Liver (tissue), 9 donors: Measurements from ENCODE around the gene GASK1B. TPM values are rescaled to one million over a fixed set of nuclear protein-coding genes. Genes with fewer than 3 reads are reported as not detected.

Experiments used
- DNase-seq: peaks from one replicate; pipeline ENCODE4 v3.0.0-alpha.2; 2017; ENCODE audit warnings: low spot score
- H3K27ac ChIP-seq, 2 donors: one replicate each; pipeline ENCODE4 v1.7.0; 2013; ENCODE audit warnings: inconsistent platforms in 2 of 2, low read length in 2 of 2, control low read depth in 1 of 2, low read depth in 1 of 2, mild to moderate bottlenecking in 1 of 2
- H3K27me3 ChIP-seq, 4 donors: one replicate each; pipeline versions ENCODE4 v1.6.1 to v1.7.0; 2013; ENCODE audit warnings: low read length in 3 of 4, inconsistent platforms in 1 of 4, mild to moderate bottlenecking in 1 of 4, moderate library complexity in 1 of 4; ENCODE audit not compliant: control insufficient read depth in 4 of 4, insufficient read depth in 4 of 4
- H3K36me3 ChIP-seq, 4 donors: one replicate each; pipeline versions ENCODE4 v1.6.1 to v1.7.0; 2013; ENCODE audit warnings: low read length in 3 of 4, mild to moderate bottlenecking in 3 of 4, low read depth in 1 of 4, moderate library complexity in 1 of 4; ENCODE audit not compliant: control insufficient read depth in 4 of 4, insufficient read depth in 3 of 4
- H3K4me1 ChIP-seq, 4 donors: one replicate each; pipeline versions ENCODE4 v1.6.1 to v1.7.0; 2013; ENCODE audit warnings: low read length in 3 of 4, mild to moderate bottlenecking in 3 of 4, moderate library complexity in 1 of 4; ENCODE audit not compliant: control insufficient read depth in 4 of 4, insufficient read depth in 4 of 4
- H3K4me3 ChIP-seq, 3 donors: one replicate each; pipeline versions ENCODE4 v1.6.1 to v1.7.0; 2013; ENCODE audit warnings: low read length in 3 of 3, control low read depth in 1 of 3, low read depth in 1 of 3, mild to moderate bottlenecking in 1 of 3
- H3K9ac ChIP-seq, 2 donors: one replicate each; pipeline ENCODE4 v1.7.0; 2013; ENCODE audit warnings: low read length in 2 of 2, mild to moderate bottlenecking in 2 of 2, moderate library complexity in 2 of 2, control low read depth in 1 of 2, low read depth in 1 of 2
- H3K9me3 ChIP-seq, 4 donors: one replicate each; pipeline versions ENCODE4 v1.6.1 to v1.7.0; 2013; ENCODE audit warnings: low read length in 3 of 4; ENCODE audit not compliant: control insufficient read depth in 4 of 4
- EGR1 ChIP-seq, 2 donors: IDR thresholded peaks; 2 replicates each; pipeline ENCODE4 v1.6.1; 2016 to 2018; ENCODE audit warnings: antibody characterized with exemption in 2 of 2, low read depth in 2 of 2
- FOXA1 ChIP-seq: IDR thresholded peaks from 2 replicates; pipeline ENCODE4 v1.6.1; 2016; ENCODE audit warnings: antibody characterized with exemption
- FOXA2 ChIP-seq: IDR thresholded peaks from 2 replicates; pipeline ENCODE4 v1.6.1; 2016; ENCODE audit warnings: antibody characterized with exemption
- GABPA ChIP-seq, 2 donors: IDR thresholded peaks in 1 of 2; conservative IDR thresholded peaks in 1 of 2; 2 replicates each; pipeline ENCODE4 v1.6.1; 2016; ENCODE audit warnings: antibody characterized with exemption in 2 of 2, mild to moderate bottlenecking in 1 of 2, moderate library complexity in 1 of 2
- HNF4A ChIP-seq, 2 donors: conservative IDR thresholded peaks; 2 replicates each; pipeline ENCODE4 v1.6.1; 2016; ENCODE audit warnings: antibody characterized with exemption in 2 of 2, mild to moderate bottlenecking in 2 of 2
- HNF4G ChIP-seq: IDR thresholded peaks from 2 replicates; pipeline ENCODE4 v1.6.1; 2016; ENCODE audit warnings: antibody characterized with exemption
- JUND ChIP-seq, 2 donors: IDR thresholded peaks; 2 replicates each; pipeline ENCODE4 v1.6.1; 2016; ENCODE audit warnings: antibody characterized with exemption in 2 of 2
- NR2F2 ChIP-seq: IDR thresholded peaks from 2 replicates; pipeline ENCODE4 v1.6.1; 2016; ENCODE audit warnings: antibody characterized with exemption
- RAD21 ChIP-seq, 2 donors: IDR thresholded peaks; 2 replicates each; pipeline ENCODE4 v1.6.1; 2016; ENCODE audit warnings: antibody characterized with exemption in 2 of 2, mild to moderate bottlenecking in 2 of 2
- REST ChIP-seq: IDR thresholded peaks from 2 replicates; pipeline ENCODE4 v1.6.1; 2016; ENCODE audit warnings: antibody characterized with exemption, mild to moderate bottlenecking
- SP1 ChIP-seq: IDR thresholded peaks from 2 replicates; pipeline ENCODE4 v1.6.1; 2018; ENCODE audit warnings: antibody characterized with exemption, mild to moderate bottlenecking
- TAF1 ChIP-seq: conservative IDR thresholded peaks from 2 replicates; pipeline ENCODE4 v1.6.1; 2016; ENCODE audit warnings: antibody characterized with exemption, mild to moderate bottlenecking
- YY1 ChIP-seq: IDR thresholded peaks from 2 replicates; pipeline ENCODE4 v1.6.1; 2016; ENCODE audit warnings: antibody characterized with exemption, mild to moderate bottlenecking
- ZBTB33 ChIP-seq: IDR thresholded peaks from 2 replicates; pipeline ENCODE4 v1.6.1; 2016; ENCODE audit warnings: antibody characterized with exemption
- WGBS: extraction: QIAGEN DNeasy Blood & Tissue Kit; methylation state at CpG from one replicate; pipeline ENCODE4 v1.1.7; 2013; 5-methylcytosine and 5-hydroxymethylcytosine counted together
- polyA plus RNA-seq, 2 donors: library from polyadenylated mRNA; stranded (reverse) in 1 of 2; unstranded in 1 of 2; fragments of 200-250 nt in 1 of 2; fragments of >200 nt in 1 of 2; fragmentation: Nextera tagmentation in 1 of 2; extraction: Ambion mirVana in 1 of 2; gene quantifications; one replicate each; pipeline versions ENCODE4 v1.2.1 to v1.2.3, GENCODE V29; 2013 to 2015
- total RNA-seq, 2 donors: library from RNA; depleted of rRNA; stranded (reverse); fragments of >200 nt; gene quantifications; one replicate each; pipeline ENCODE4 v1.2.3, GENCODE V29; 2014
- TF ChIP-seq, protein P1 (sequence below): IDR thresholded peaks from 2 replicates; pipeline ENCODE4 v1.6.1; 2016; ENCODE audit warnings: antibody characterized with exemption
- TF ChIP-seq, protein P2 (sequence below): fragments of 150-350 bp; IDR thresholded peaks from 2 replicates; pipeline ENCODE4 v1.5.1; 2017; ENCODE audit warnings: improper control_type of control experiment, low read depth, low read length; ENCODE audit not compliant: missing input control
- donor health status: healthy.
- donor health status: healthy.
- donor health status: healthy.
- donor health status: healthy.
- donor health status: healthy.

The GASK1B gene
- total and polyA plus RNA-seq, 4 donors, result 1.3 to 8.2 (median 4.4) TPM

DNA sequence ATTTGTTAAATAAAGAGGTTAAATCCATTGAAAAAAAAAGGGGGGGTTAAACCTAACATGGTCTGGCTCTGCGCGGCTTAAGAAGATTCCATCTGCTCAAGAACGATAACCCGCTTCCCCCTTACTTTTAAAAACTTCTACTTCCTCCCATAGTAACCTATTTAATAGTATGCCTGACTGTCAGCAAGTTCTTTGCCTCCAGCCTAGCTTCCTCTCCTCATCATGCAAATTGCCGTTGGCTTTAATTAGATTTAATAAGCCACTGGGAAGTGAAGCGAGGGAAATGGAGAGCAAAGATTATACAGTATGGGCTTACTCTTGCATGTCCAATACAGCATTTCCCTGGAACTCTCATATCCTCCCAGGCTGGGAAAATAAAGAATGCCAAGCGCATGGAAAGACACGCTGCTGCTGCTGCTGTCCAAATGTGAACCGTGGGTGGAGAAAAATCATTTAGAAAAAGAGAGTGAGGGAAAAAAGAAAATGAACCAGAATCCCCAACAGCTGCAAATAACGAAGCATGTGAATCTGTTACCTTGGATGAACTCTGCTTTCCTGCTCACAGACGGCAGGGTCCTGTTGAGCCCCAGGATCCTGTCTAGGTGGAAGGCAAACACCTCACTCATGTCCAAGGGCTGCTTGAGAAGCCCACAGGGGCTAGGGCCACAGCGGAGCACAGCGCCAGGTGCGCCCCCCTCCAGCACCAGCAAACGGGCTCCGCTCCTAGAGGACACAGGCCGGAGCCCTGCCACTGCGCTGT is 2.7 kb downstream of the GASK1B start (continued):
- peak; percentile 40 for TF ChIP-seq REST

DNA sequence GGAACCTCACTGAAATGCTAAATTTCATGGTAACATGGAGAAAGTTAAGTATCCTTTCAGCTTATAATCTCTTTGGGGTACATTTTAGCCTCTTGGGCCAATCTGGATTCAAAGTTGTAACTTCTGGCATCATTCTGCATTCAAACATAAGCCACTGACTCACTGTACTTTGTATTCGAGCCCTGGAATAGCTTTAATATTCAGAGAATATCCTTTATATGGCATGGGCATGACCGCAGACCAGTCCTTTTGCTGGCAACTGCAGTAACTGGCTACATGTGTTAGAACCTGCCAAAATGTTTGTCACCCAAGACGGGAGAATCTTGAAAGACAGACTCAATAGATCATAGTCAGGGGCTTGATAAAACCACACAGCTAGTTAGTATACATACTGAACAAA is 3.3 kb downstream of the GASK1B start:
- no peak for DNase-seq
- Histone ChIP-seq H3K9ac (peak overlapping the region in 1 of 2 donors; percentile 53), H3K4me3 (peak overlapping the region in 1 of 3 donors; percentile 21), H3K4me1 (peaks cover 0 to 9% (median 5%) of the 10 kb centered on the region in 4 donors), H3K9me3 (no peaks in the 10 kb centered on the region), H3K36me3 (no peaks in the 10 kb centered on the region), H3K27ac (no peak overlapping the region), H3K27me3 (no peaks in the 10 kb centered on the region)
- TF ChIP-seq FOXA2 (no peak), HNF4G (no peak), NR2F2 (no peak), ZBTB33 (no peak), TAF1 (no peak), SP1 (no peak), JUND (IDR thresholded peaks at IDR 0.05) (no peak), FOXA1 (no peak), HNF4A (conservative IDR thresholded peaks at IDR 0.05) (no peak), YY1 (no peak), GABPA (IDR thresholded peaks at IDR 0.05 in 1 of 2, conservative IDR thresholded peaks at IDR 0.05 in 1 of 2) (no peak), EGR1 (IDR thresholded peaks at IDR 0.05; ENCODE audit: low read depth in 2 of 2) (no peak), RAD21 (IDR thresholded peaks at IDR 0.05) (no peak), REST (no peak)
- TF ChIP-seq, protein P1, sequence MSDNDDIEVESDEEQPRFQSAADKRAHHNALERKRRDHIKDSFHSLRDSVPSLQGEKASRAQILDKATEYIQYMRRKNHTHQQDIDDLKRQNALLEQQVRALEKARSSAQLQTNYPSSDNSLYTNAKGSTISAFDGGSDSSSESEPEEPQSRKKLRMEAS, result no peak
- TF ChIP-seq, protein P2, sequence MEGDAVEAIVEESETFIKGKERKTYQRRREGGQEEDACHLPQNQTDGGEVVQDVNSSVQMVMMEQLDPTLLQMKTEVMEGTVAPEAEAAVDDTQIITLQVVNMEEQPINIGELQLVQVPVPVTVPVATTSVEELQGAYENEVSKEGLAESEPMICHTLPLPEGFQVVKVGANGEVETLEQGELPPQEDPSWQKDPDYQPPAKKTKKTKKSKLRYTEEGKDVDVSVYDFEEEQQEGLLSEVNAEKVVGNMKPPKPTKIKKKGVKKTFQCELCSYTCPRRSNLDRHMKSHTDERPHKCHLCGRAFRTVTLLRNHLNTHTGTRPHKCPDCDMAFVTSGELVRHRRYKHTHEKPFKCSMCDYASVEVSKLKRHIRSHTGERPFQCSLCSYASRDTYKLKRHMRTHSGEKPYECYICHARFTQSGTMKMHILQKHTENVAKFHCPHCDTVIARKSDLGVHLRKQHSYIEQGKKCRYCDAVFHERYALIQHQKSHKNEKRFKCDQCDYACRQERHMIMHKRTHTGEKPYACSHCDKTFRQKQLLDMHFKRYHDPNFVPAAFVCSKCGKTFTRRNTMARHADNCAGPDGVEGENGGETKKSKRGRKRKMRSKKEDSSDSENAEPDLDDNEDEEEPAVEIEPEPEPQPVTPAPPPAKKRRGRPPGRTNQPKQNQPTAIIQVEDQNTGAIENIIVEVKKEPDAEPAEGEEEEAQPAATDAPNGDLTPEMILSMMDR, result no peak
- WGBS, result 61% methylated on average over 3 of the region's 3 CpGs
